HAP-1 (cell line): ENCODE measurements around the gene ARHGAP42.

ENCODE experiments used
- DNase-seq, 2 experiments: peaks; one replicate each; pipeline ENCODE4 v3.0.0-alpha.2; 2016 to 2020; ENCODE audit warnings: low spot score in 2 of 2
- H3K27me3 ChIP-seq: fragments of 250-450 bp; sonication (Bioruptor Pico); 2 replicates; pipeline ENCODE4 v1.5.1; 2020; ENCODE audit warnings: low read depth, mild to moderate bottlenecking, moderate library complexity
- H3K36me3 ChIP-seq: fragments of 250-450 bp; sonication (Bioruptor Pico); replicated peaks from 2 replicates; pipeline ENCODE4 v1.5.1; 2020; ENCODE audit warnings: mild to moderate bottlenecking
- H3K4me1 ChIP-seq: fragments of 250-450 bp; sonication (Bioruptor Pico); 2 replicates; pipeline ENCODE4 v1.5.1; 2020; ENCODE audit warnings: mild to moderate bottlenecking
- H3K4me3 ChIP-seq: fragments of 250-450 bp; sonication (Bioruptor Pico); 2 replicates; pipeline ENCODE4 v1.5.1; 2020; ENCODE audit warnings: mild to moderate bottlenecking, moderate library complexity
- H3K9me3 ChIP-seq: fragments of 250-450 bp; sonication (Bioruptor Pico); 2 replicates; pipeline ENCODE4 v1.5.1; 2020; ENCODE audit warnings: mild to moderate bottlenecking, moderate library complexity
- in situ Hi-C: fragments of 300-500 bp; cut with MboI; formaldehyde crosslinking; loops from 3 replicates; pipeline ENCODE4 v1.14.3; 2020; ENCODE audit warnings: low sequenced_read_pairs, inconsistent platforms, mixed read lengths

ARHGAP42 gene

DNA sequence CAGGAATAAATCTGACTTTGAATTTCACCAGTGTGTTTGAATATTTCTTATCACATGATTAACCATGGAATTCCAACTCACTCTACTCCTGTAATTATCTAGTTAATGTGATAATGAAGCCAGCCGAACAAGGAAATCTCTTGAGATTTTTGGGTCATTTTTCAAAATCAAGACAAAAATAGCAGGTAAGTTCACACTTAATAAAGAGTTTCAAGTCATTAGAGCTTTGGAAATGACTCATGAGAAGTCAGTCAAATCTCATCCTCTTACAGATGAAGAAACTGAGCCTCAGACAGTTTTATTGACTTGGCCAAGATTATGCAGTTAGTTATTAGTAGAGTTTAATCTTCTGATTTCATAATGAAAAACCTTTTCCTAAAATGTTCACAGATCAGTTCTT is 148.8 kb downstream of the ARHGAP42 start:
- no peaks in the 10 kb centered on the region for H3K27me3 ChIP-seq
- peaks cover 3% of the 10 kb centered on the region for H3K4me1 ChIP-seq
- no peaks in the 10 kb centered on the region for H3K9me3 ChIP-seq
- H3K36me3 ChIP-seq = no peaks in the 10 kb centered on the region
- in situ Hi-C loops = no loop called here
- H3K4me3 ChIP-seq = no peak overlapping the region
- no peak for DNase-seq

DNA sequence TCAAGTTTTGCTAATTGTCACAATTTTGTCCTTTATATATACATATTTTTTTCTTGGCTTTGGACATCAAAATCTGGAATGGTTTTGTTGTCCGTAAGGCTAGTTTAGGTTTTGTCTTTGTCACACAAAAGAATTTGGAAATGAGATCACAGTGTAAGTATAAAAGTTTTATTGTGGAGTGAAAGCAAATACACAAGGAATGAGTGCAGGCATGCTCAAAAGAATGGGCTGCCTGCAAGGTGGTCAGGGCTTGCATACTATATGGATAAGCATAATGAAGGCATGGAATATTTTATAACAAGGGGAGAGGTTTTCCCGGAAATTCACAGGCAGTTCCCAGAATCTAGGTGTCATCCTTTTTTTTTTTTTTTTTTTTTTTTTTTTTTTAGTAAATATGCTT is 150.2 kb downstream of the ARHGAP42 start:
- H3K4me3 ChIP-seq = no peak overlapping the region
- DNase-seq = peak; percentile 21 to 38
- in situ Hi-C loops = no loop called here

GRCh38 chr11:100841711-100842407 is 154.8 kb downstream of the ARHGAP42 start:
- H3K27me3 ChIP-seq = no peaks in the 10 kb centered on the region
- no peak for DNase-seq
- in situ Hi-C loops = no loop called here
- H3K9me3 ChIP-seq = no peaks in the 10 kb centered on the region
- peaks cover 3% of the 10 kb centered on the region for H3K4me1 ChIP-seq
- H3K36me3 ChIP-seq = no peaks in the 10 kb centered on the region
- H3K4me3 ChIP-seq = no peak overlapping the region

More for the DNA sequence above, 150.2 kb downstream of the ARHGAP42 start:
- Histone ChIP-seq H3K36me3 (no peaks in the 10 kb centered on the region), H3K27me3 (no peaks in the 10 kb centered on the region), H3K9me3 (no peaks in the 10 kb centered on the region), H3K4me1 (peaks cover 3% of the 10 kb centered on the region)

- no peaks in the 10 kb centered on the region for H3K27me3 ChIP-seq
- in situ Hi-C loops = no loop called here
- H3K4me1 ChIP-seq = no peaks in the 10 kb centered on the region; the same call in 1 of the 2 replicates
- no peak for DNase-seq
- no peaks in the 10 kb centered on the region for H3K36me3 ChIP-seq
- H3K4me3 ChIP-seq = no peak overlapping the region
- no peaks in the 10 kb centered on the region for H3K9me3 ChIP-seq
Observed at GRCh38 chr11:100847696-100848216, 160.7 kb downstream of the ARHGAP42 start.

- Histone ChIP-seq H3K4me1 (no peaks in the 10 kb centered on the region; the same call in 1 of the 2 replicates), H3K9me3 (no peaks in the 10 kb centered on the region), H3K4me3 (no peak overlapping the region), H3K27me3 (0 out of 2 replicates have a peak, but pooled peaks cover 1% of the 10 kb centered on the region), H3K36me3 (no peaks in the 10 kb centered on the region)
- no peak for DNase-seq
- in situ Hi-C loops = no loop called here
Observed at GRCh38 chr11:100849009-100849900, 162.2 kb downstream of the ARHGAP42 start.

DNA sequence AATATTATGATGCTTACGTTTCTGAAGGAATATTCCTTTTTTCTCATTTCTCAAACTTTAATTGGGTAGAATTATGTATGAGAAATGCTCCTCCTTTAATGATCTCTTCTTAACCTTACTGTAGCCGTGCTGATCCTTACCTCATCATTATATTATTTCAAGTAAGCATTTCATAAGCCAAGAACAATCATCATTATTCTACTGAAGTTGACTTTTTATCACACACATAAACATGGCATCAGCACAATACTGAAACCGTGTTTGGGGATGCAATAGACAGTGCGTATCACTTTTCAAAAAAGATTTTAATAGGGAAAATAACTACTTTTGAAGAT is 162.8 kb downstream of the ARHGAP42 start:
- in situ Hi-C loops = loop anchor here (5.0 kb wide), 1 partner anchor 273 kb away; no protein-coding TSS in a partner anchor

GRCh38 chr11:100851147-100851546 is 164.1 kb downstream of the ARHGAP42 start:
- DNase-seq = no peak
- 0 out of 2 replicates have a peak, but pooled peaks cover 2% of the 10 kb centered on the region for H3K27me3 ChIP-seq
- in situ Hi-C loops = loop anchor here (5.0 kb wide), 1 partner anchor 274 kb away; no protein-coding TSS in a partner anchor

More for the DNA sequence above, 162.8 kb downstream of the ARHGAP42 start:
- Histone ChIP-seq H3K27me3 (0 out of 2 replicates have a peak, but pooled peaks cover 2% of the 10 kb centered on the region), H3K9me3 (no peaks in the 10 kb centered on the region), H3K36me3 (no peaks in the 10 kb centered on the region), H3K4me1 (no peaks in the 10 kb centered on the region), H3K4me3 (no peak overlapping the region)
- DNase-seq = no peak

GRCh38 chr11:100851584-100852152 is 164.6 kb downstream of the ARHGAP42 start:
- Histone ChIP-seq H3K27me3 (0 out of 2 replicates have a peak, but pooled peaks cover 2% of the 10 kb centered on the region), H3K9me3 (no peaks in the 10 kb centered on the region), H3K36me3 (no peaks in the 10 kb centered on the region), H3K4me3 (no peak overlapping the region), H3K4me1 (peaks cover 8% of the 10 kb centered on the region)
- no peak for DNase-seq
- in situ Hi-C loops = loop anchor here (5.0 kb wide), 1 partner anchor 274 kb away; no protein-coding TSS in a partner anchor

More at GRCh38 chr11:100851147-100851546, 164.1 kb downstream of the ARHGAP42 start:
- Histone ChIP-seq H3K4me3 (no peak overlapping the region), H3K9me3 (no peaks in the 10 kb centered on the region), H3K36me3 (no peaks in the 10 kb centered on the region), H3K4me1 (peaks cover 5% of the 10 kb centered on the region)

DNA sequence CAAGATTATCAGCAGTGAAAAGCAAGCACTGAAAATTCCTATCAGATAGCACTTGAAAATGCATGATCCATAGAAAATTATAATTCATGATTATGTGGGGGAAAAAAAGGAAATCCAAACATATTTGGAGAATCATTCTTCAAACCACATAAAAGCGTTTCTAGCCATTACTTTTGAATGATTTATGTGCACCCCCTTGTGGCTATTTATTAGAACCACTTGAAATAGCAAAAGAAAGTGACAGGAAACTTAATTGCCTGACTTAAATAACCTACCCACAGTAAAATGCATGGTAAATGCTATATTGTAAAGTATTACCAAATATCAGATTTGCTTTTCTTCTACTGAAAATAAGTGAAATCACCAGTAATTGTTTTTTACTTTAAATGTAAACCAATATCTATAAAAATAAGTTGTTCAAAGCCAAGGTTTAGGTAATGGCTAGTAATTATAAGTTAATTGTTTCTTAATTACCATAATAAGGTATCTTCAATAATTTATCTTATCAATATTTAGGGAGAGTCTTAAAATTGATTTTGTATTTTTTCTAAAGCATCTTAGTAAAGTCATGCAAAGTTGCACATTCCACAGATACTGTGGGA is 168.5 kb downstream of the ARHGAP42 start:
- no peak overlapping the region for H3K4me3 ChIP-seq
- H3K4me1 ChIP-seq = peaks cover 14% of the 10 kb centered on the region
- H3K9me3 ChIP-seq = no peaks in the 10 kb centered on the region
- H3K36me3 ChIP-seq = no peaks in the 10 kb centered on the region
- peak in 1 of 2 experiments; percentile 56 for DNase-seq
- in situ Hi-C loops = no loop called here
- H3K27me3 ChIP-seq = 0 out of 2 replicates have a peak, but pooled peaks cover 2% of the 10 kb centered on the region

- in situ Hi-C loops = no loop called here
- no peaks in the 10 kb centered on the region for H3K36me3 ChIP-seq
- H3K27me3 ChIP-seq = 0 out of 2 replicates have a peak, but pooled peaks cover 2% of the 10 kb centered on the region
- no peaks in the 10 kb centered on the region for H3K9me3 ChIP-seq
- DNase-seq = no peak
- peaks cover 20% of the 10 kb centered on the region for H3K4me1 ChIP-seq
- H3K4me3 ChIP-seq = no peak overlapping the region
Observed at GRCh38 chr11:100857236-100858005, 170.3 kb downstream of the ARHGAP42 start.

DNA sequence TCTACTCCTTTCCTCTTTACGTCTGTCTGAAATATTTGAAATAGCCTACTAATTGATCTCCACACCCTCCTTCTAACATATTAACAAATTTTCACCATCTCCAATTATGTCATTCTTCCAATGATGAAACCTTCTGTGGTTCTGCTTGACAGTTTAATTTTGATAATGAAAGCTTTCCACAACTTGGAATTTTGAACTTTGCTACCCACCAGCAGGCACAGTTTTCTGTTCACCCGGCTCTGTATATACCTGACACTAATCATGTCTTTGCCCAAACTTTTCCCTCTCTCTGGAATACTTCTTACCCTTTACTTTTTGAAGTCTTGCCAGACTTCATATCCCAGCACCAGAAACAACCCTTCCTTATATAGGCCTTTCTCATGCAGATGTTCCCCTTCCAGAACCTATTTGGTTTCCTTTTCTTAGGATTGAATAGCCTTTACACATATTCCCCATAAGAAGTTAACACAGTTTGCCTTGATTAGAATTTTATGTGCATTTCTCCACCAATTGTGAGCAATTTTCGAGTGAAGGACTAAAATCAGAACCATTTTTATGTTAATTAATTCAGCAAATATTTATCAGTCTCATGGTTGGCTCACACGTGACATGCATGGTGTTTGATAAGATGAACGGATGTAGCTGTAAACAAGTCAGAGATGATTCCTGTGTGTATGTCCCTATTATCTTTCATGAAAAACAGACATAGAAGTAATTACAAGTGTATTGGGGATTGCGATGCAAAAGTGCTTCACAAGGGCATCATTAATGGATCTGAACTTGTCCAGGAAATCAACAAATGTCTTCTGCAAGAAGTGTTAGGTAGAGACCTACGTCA is 173.4 kb downstream of the ARHGAP42 start:
- Histone ChIP-seq H3K9me3 (no peaks in the 10 kb centered on the region), H3K4me1 (peaks cover 20% of the 10 kb centered on the region), H3K27me3 (no peaks in the 10 kb centered on the region), H3K36me3 (no peaks in the 10 kb centered on the region), H3K4me3 (no peak overlapping the region)
- DNase-seq = peak in 1 of 2 experiments; percentile 78
- in situ Hi-C loops = no loop called here

- H3K36me3 ChIP-seq = no peaks in the 10 kb centered on the region
- DNase-seq = no peak
- no peak overlapping the region for H3K4me3 ChIP-seq
- no peaks in the 10 kb centered on the region for H3K27me3 ChIP-seq
- in situ Hi-C loops = no loop called here
- H3K9me3 ChIP-seq = no peaks in the 10 kb centered on the region
- peaks cover 15% of the 10 kb centered on the region for H3K4me1 ChIP-seq
Observed at GRCh38 chr11:100861212-100861611, 174.1 kb downstream of the ARHGAP42 start.
